ENCODE results near the gene POTEC.
"Not testable (repeated sequence)": the region's sequence is repeated elsewhere in the genome, so short reads cannot be mapped to it uniquely, and the experiment has no call there.

POTEC gene

GRCh38 chr18:14543446-14543964 lies at the start of gene POTEC:
Gene POTEC, minus strand, starts transcription at chr18:14543600. Its CDS starts 454 bp downstream, at chr18:14543146.
- DNase-seq: not testable (repeated sequence)

- DNase-seq: no peak
Observed at GRCh38 chr18:14577971-14578370, 34.6 kb upstream of the POTEC start.

- not testable (repeated sequence) for DNase-seq
Observed at GRCh38 chr18:14559502-14559901, 16.1 kb upstream of the POTEC start.

GRCh38 chr18:14531659-14532058 lies 11.7 kb downstream of the POTEC start:
- peak in 6 of 56 donors; percentile 4 to 51 (median 10) for DNase-seq

DNA sequence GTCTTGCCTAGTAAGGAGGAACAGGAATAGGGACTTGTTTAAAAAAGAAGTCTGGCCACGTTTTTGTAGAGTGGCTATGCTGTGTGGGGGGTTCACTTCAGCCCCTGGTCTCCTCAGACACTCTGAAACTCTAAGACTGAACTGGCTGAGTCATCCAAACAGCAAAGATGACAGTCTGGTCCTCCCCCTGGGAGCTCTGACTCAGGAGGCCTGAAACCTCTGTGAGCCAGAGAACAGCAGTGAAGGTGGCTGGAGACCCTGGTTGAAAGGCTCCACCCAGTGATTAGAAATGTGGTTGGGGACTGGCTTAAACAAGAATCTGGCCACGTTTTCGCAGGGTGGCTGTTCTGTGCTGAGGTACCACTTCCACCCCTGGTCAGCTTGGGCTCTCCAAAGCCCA lies 32.7 kb downstream of the POTEC start:
- DNase-seq: not testable (repeated sequence)

- DNase-seq: not testable (repeated sequence)
Observed at GRCh38 chr18:14503691-14504090, 39.7 kb downstream of the POTEC start.

DNA sequence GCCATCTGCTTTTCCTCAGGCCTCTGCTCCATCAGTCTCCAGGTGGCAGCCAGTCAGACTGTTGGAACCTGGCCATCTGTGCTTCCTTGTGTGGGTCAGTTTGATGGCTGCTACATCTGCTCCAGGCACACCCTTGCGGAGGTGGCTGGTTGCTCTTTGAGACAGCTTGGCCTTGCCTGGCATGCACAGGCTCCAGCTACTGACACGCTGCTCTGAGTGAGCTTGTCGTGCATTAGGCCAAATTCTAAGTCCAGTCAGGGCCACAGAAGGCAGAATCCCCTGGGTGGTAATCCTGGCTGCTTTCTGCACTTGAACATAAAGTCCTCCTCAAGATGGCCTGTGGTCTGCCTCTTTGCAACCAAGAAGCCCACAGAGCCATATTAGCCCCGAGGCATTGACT lies 41.5 kb downstream of the POTEC start:
- DNase-seq: not testable (repeated sequence)

GRCh38 chr18:14489256-14490014 lies 54.0 kb downstream of the POTEC start:
- not testable (repeated sequence) for DNase-seq

GRCh38 chr18:14488789-14489188 lies 54.6 kb downstream of the POTEC start:
- DNase-seq: not testable (repeated sequence)

DNA sequence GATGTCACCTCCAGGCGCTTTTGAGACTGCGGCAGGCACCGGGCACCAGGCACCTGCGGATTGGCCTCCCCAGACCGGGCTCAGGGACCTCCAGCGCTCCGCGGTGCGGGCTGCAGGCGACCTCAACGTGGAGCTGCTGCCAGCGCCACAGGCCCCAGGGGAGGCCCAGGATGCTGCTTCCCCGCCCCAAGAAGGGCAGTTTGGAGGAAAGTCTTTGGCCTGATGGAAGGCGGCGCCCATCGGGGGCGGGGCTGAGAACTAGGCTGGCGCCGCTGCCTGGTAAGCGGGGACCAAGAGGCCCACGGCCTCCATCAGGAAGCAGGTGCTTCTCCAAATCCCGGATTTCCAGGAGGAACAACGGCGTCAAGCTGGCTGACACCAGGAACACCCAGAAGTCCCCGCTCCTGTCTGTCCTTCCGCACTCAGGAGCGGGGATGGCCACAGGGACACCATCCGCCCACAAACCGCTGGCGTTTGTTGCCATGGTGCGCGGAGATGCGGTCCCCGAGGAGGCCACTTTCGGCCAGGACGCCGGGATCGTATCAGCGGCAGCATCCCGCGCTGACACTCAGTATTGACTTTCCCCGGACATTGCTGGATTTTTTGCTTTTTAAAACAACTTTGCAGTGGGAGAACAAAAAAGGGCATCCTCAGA lies 56.3 kb downstream of the POTEC start:
- not testable (repeated sequence) for DNase-seq

DNA sequence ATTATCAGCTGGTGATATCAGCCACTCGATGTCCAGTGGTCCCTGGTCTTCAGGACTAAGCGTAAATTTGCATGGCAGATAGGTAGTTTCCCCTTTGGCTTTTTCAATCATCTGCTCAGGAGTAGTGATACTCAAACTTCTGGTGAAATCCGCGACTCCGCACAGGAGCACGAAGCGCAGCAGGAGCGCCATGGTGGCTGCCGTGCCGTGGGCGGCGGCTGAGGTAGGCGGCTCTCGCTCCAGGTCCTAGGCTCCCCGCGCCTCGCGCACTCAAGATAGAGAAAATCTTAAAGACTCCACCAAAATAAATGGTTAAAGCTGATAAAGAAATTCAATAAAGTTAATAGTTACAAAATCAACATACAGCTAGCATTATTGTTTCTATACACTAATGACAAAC lies 64.3 kb downstream of the POTEC start:
- not testable (repeated sequence) for DNase-seq

GRCh38 chr18:14475520-14475919 lies 67.9 kb downstream of the POTEC start:
- not testable (repeated sequence) for DNase-seq

DNA sequence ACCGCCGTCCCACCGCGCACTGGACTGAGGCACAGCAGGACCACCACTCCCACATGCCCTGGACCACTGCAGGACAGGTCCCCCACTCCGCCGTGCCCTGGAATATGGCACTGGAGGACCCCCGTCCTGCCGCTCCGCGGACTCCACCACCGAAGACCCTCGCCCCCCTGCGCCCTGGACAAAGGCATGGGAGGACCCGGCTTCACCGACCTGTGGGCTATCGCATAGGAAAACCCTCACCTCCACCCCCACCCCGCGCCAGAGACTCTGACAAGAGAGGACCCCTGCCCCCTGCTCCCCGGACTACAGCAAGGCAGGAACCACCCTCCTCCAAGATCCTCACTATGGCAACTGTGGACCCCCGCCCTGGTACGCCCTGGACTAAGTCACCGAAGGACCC lies 68.6 kb downstream of the POTEC start:
- not testable (repeated sequence) for DNase-seq

DNA sequence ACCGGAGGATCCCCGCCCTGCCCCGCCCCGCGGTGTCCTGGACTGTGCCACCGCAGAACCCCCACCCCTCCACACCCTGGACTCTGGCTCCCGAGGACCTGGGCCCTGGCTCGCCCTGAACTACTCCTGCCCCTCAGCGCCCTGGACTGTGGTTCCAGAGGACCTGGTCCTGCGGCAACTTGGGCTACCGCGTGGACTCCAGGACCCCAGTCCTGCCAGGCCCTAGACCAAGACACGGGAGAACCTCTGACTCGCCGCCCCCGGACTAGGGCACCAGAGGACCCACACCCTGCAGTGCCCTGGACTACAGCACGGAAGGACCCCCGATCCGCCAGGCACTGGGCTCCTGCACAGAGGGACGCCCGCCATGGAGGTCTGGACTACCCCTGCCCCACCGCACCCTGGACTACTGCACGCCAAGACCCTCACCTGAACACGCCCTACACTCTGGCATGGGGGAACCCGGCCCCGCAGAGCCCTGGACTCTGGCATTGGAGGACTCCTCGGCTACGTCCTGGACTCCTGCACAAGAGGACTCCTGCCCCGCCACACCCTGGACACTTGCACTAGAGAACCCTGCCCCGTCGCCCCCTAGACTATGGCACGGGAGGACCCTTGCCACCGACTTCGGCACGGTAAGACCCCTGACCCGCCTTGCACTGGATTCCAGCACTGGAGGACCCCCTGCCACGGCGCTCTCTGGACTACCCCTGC lies 69.2 kb downstream of the POTEC start:
- DNase-seq: not testable (repeated sequence)

- not testable (repeated sequence) for DNase-seq
Observed at GRCh38 chr18:14473250-14474006, 70.0 kb downstream of the POTEC start.

GRCh38 chr18:14471286-14471685 lies 72.1 kb downstream of the POTEC start:
- not testable (repeated sequence) for DNase-seq

DNA sequence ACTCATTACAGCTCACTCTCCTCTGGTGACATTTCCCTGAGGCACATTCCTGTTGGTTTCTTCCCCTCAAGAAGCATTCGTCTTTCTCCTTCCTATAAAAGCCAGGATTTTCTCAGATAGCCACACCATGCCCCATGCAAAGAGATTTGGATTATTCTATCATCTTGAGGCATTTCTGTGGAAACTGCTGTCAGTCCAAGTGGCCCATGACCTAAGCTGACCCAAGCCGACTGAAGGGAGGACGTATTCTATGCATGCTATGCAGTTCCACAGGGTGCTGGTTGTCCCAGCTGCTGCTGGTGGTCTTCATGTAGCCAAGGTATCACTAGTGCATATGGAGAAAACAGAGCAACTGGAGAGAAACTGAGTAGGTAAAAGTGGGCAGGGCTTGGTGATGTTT lies 73.0 kb downstream of the POTEC start:
- DNase-seq: not testable (repeated sequence)

- not testable (repeated sequence) for DNase-seq
Observed at GRCh38 chr18:14470046-14470445, 73.4 kb downstream of the POTEC start.

DNA sequence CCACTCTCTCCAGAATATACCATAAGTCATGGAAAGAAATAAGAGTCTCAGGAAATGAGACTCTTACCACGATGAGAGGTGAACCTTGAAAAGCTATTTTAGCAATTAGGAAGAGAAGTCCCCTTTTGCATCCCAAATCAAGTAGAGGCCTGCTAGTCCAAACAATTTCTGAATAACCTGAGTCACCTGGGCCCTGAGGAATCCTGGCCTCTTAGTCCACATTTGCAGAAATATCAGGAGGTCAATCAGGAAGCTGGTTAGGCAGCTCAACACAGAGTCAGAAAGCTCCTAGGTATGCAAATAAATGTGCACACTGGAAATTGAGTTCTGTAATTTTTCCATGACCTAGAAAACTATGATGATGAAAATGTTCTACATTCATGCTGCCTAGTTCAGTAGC lies 77.4 kb downstream of the POTEC start:
- not testable (repeated sequence) for DNase-seq

Data from nucleus accumbens (tissue), 56 donors.